AG09309 (cell line): ENCODE measurements around the gene GNG7.
"Not testable (repeated sequence)": the region's sequence is repeated elsewhere in the genome, so short reads cannot be mapped to it uniquely, and the experiment has no call there.

Experiments
- DNase-seq: peaks from one replicate; pipeline ENCODE4 v3.0.0-alpha.2; 2010; ENCODE audit warnings: low read depth
- H3K4me3 ChIP-seq: 2 replicates; pipeline ENCODE4 v1.5.1; 2011; ENCODE audit warnings: mild to moderate bottlenecking, low read depth, low read length, moderate library complexity; ENCODE audit not compliant: control insufficient read depth
- TF ChIP-seq, protein P1 (sequence below): IDR thresholded peaks from 2 replicates; pipeline ENCODE4 v1.5.1; 2011; ENCODE audit warnings: mild to moderate bottlenecking, low read depth, low read length, inconsistent platforms; ENCODE audit not compliant: insufficient read depth, control insufficient read depth; ENCODE audit errors: missing control alignments

Gene GNG7

GRCh38 chr19:2627855-2628254, 74.6 kb downstream of the GNG7 start:
- TF ChIP-seq, protein P1, sequence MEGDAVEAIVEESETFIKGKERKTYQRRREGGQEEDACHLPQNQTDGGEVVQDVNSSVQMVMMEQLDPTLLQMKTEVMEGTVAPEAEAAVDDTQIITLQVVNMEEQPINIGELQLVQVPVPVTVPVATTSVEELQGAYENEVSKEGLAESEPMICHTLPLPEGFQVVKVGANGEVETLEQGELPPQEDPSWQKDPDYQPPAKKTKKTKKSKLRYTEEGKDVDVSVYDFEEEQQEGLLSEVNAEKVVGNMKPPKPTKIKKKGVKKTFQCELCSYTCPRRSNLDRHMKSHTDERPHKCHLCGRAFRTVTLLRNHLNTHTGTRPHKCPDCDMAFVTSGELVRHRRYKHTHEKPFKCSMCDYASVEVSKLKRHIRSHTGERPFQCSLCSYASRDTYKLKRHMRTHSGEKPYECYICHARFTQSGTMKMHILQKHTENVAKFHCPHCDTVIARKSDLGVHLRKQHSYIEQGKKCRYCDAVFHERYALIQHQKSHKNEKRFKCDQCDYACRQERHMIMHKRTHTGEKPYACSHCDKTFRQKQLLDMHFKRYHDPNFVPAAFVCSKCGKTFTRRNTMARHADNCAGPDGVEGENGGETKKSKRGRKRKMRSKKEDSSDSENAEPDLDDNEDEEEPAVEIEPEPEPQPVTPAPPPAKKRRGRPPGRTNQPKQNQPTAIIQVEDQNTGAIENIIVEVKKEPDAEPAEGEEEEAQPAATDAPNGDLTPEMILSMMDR = no peak

GRCh38 chr19:2627319-2627829, 75.1 kb downstream of the GNG7 start:
- TF ChIP-seq, protein P1 = no peak
- peak; percentile 92 for DNase-seq
- no peak overlapping the region for H3K4me3 ChIP-seq

More at GRCh38 chr19:2627855-2628254, 74.6 kb downstream of the GNG7 start:
- no peak overlapping the region for H3K4me3 ChIP-seq
- DNase-seq = no peak

GRCh38 chr19:2625434-2625833, 77.1 kb downstream of the GNG7 start:
- DNase-seq = no peak
- TF ChIP-seq, protein P1 = no peak
- H3K4me3 ChIP-seq = no peak overlapping the region

DNA sequence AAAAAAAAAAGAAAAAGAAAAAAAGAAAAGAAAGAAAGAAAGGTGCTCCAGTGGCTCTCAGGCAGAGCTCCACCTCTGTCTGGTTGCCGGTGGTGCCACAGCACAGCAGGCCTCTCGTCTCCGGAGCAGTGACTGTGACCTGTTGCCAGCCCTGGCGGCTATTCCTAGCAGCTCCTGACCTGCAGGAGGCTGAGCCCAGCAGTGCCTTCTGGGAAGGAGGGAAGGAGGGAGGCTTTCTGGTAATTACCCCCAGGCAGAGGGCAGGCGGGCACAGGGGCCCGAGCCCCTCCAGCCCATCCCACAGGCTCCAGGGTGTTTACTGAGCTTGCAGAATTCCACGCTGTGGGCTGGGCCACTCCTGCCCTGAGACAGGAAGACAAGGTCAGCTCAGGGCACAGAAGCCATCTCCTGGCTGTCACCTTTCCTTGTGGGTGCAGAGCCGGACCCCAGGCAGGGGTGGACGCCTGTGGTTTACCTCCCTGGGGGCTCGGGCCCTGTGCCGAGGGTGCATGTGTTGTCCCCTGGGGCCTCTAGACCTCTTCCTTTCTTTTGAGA, 77.9 kb downstream of the GNG7 start:
- TF ChIP-seq, protein P1 = no peak
- H3K4me3 ChIP-seq = no peak overlapping the region
- DNase-seq = no peak

- DNase-seq = no peak
Observed at GRCh38 chr19:2623798-2624197, 78.7 kb downstream of the GNG7 start.

GRCh38 chr19:2622371-2622961, 80.0 kb downstream of the GNG7 start:
- not testable (repeated sequence) for DNase-seq, H3K4me3 ChIP-seq

More at GRCh38 chr19:2623798-2624197, 78.7 kb downstream of the GNG7 start:
- H3K4me3 ChIP-seq = no peak overlapping the region
- TF ChIP-seq, protein P1 = no peak

DNA sequence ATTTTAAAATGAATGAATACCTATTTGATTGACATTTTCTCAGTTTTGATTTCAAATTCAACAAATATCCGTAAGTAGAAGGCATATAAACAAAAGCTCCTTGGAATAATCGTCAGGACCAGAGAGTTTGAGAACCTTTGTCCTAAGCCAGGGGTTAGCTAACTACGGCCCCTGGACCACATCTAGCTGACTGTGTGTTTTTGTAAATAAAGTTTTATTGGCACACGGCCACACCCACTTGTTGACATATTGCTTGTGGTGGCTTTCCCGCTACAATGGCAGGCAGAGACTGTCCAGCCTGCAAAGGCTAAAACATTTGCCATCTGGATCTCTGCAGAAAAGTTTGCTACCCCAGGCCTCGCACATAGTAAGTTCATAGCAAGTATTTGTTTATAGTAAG, 83.4 kb downstream of the GNG7 start:
- DNase-seq = no peak
- no peak overlapping the region for H3K4me3 ChIP-seq
- TF ChIP-seq, protein P1 = no peak
